Measurements from ENCODE around the gene BAZ2B.

BAZ2B gene

GRCh38 chr2:159450180-159450579, 166.2 kb downstream of the BAZ2B start:
- TF ChIP-seq EZH2phosphoT487 (conservative IDR thresholded peaks at IDR 0.05; ENCODE audit: low read length) (no peak), CTCF (IDR thresholded peaks at IDR 0.05; ENCODE audit: insufficient read depth, low read length, poor library complexity, severe bottlenecking) (no peak)
- Histone ChIP-seq H3K9me2 (replicated peaks; ENCODE audit: insufficient read depth, low read length) (no peaks in the 10 kb centered on the region), H3K9me3 (ENCODE audit: insufficient read depth, low read length) (no peaks in the 10 kb centered on the region), H3K4me3 (ENCODE audit: insufficient read depth, low read length, poor library complexity, severe bottlenecking) (no peak overlapping the region), H3K4me2 (ENCODE audit: low read depth, low read length, poor library complexity, severe bottlenecking) (no peak overlapping the region), H3K79me2 (ENCODE audit: insufficient read depth, low read length) (no peaks in the 10 kb centered on the region), H4K20me1 (ENCODE audit: low read depth, low read length) (no peaks in the 10 kb centered on the region), H3K27me3 (ENCODE audit: low read length) (no peaks in the 10 kb centered on the region), H2AFZ (ENCODE audit: low read depth, low read length, severe bottlenecking) (no peak overlapping the region), H3K36me3 (ENCODE audit: low read length) (no peaks in the 10 kb centered on the region), H3K9ac (ENCODE audit: low read length) (no peak overlapping the region), H3F3A (ENCODE audit: insufficient read depth) (no peaks in the 10 kb centered on the region), H3K27ac (ENCODE audit: low read depth, low read length) (no peak overlapping the region)

GRCh38 chr2:159449504-159450124, 166.7 kb downstream of the BAZ2B start:
- H3F3A ChIP-seq (ENCODE audit: insufficient read depth) = no peaks in the 10 kb centered on the region
- H3K9me3 ChIP-seq (ENCODE audit: insufficient read depth, low read length) = no peaks in the 10 kb centered on the region
- H3K9me2 ChIP-seq (replicated peaks; ENCODE audit: insufficient read depth, low read length) = no peaks in the 10 kb centered on the region
- no peak overlapping the region for H3K4me3 ChIP-seq (ENCODE audit: insufficient read depth, low read length, poor library complexity, severe bottlenecking)
- H3K27me3 ChIP-seq (ENCODE audit: low read length) = no peaks in the 10 kb centered on the region
- no peaks in the 10 kb centered on the region for H4K20me1 ChIP-seq (ENCODE audit: low read depth, low read length)
- no peak for TF ChIP-seq EZH2phosphoT487 (conservative IDR thresholded peaks at IDR 0.05; ENCODE audit: low read length)
- no peaks in the 10 kb centered on the region for H3K36me3 ChIP-seq (ENCODE audit: low read length)
- H2AFZ ChIP-seq (ENCODE audit: low read depth, low read length, severe bottlenecking) = no peak overlapping the region
- H3K9ac ChIP-seq (ENCODE audit: low read length) = no peak overlapping the region
- no peaks in the 10 kb centered on the region for H3K79me2 ChIP-seq (ENCODE audit: insufficient read depth, low read length)
- H3K27ac ChIP-seq (ENCODE audit: low read depth, low read length) = no peak overlapping the region
- no peak overlapping the region for H3K4me2 ChIP-seq (ENCODE audit: low read depth, low read length, poor library complexity, severe bottlenecking)

- H4K20me1 ChIP-seq (ENCODE audit: low read depth, low read length) = no peaks in the 10 kb centered on the region
- no peak overlapping the region for H3K4me3 ChIP-seq (ENCODE audit: insufficient read depth, low read length, poor library complexity, severe bottlenecking)
- no peak overlapping the region for H3K27ac ChIP-seq (ENCODE audit: low read depth, low read length)
- H3K36me3 ChIP-seq (ENCODE audit: low read length) = no peaks in the 10 kb centered on the region
- no peaks in the 10 kb centered on the region for H3F3A ChIP-seq (ENCODE audit: insufficient read depth)
- H3K27me3 ChIP-seq (ENCODE audit: low read length) = no peaks in the 10 kb centered on the region
- H3K79me2 ChIP-seq (ENCODE audit: insufficient read depth, low read length) = no peaks in the 10 kb centered on the region
- no peaks in the 10 kb centered on the region for H3K9me2 ChIP-seq (replicated peaks; ENCODE audit: insufficient read depth, low read length)
- TF ChIP-seq CTCF (IDR thresholded peaks at IDR 0.05; ENCODE audit: insufficient read depth, low read length, poor library complexity, severe bottlenecking) (no peak), EZH2phosphoT487 (conservative IDR thresholded peaks at IDR 0.05; ENCODE audit: low read length) (no peak)
- H3K4me2 ChIP-seq (ENCODE audit: low read depth, low read length, poor library complexity, severe bottlenecking) = no peak overlapping the region
- no peaks in the 10 kb centered on the region for H3K9me3 ChIP-seq (ENCODE audit: insufficient read depth, low read length)
- no peak overlapping the region for H3K9ac ChIP-seq (ENCODE audit: low read length)
- no peak overlapping the region for H2AFZ ChIP-seq (ENCODE audit: low read depth, low read length, severe bottlenecking)
These were observed 169.5 kb downstream of the BAZ2B start for GRCh38 chr2:159446817-159447216.

GRCh38 chr2:159446201-159446600, 170.1 kb downstream of the BAZ2B start:
- Histone ChIP-seq H2AFZ (ENCODE audit: low read depth, low read length, severe bottlenecking) (no peak overlapping the region), H3K27me3 (ENCODE audit: low read length) (no peaks in the 10 kb centered on the region), H3K4me2 (ENCODE audit: low read depth, low read length, poor library complexity, severe bottlenecking) (no peak overlapping the region), H4K20me1 (ENCODE audit: low read depth, low read length) (no peaks in the 10 kb centered on the region), H3F3A (ENCODE audit: insufficient read depth) (no peaks in the 10 kb centered on the region), H3K9ac (ENCODE audit: low read length) (no peak overlapping the region), H3K4me3 (ENCODE audit: insufficient read depth, low read length, poor library complexity, severe bottlenecking) (no peak overlapping the region), H3K27ac (ENCODE audit: low read depth, low read length) (no peak overlapping the region), H3K79me2 (ENCODE audit: insufficient read depth, low read length) (no peaks in the 10 kb centered on the region), H3K36me3 (ENCODE audit: low read length) (no peaks in the 10 kb centered on the region), H3K9me2 (replicated peaks; ENCODE audit: insufficient read depth, low read length) (no peaks in the 10 kb centered on the region), H3K9me3 (ENCODE audit: insufficient read depth, low read length) (no peaks in the 10 kb centered on the region)
- TF ChIP-seq CTCF (IDR thresholded peaks at IDR 0.05; ENCODE audit: insufficient read depth, low read length, poor library complexity, severe bottlenecking) = no peak
- no peak for TF ChIP-seq EZH2phosphoT487 (conservative IDR thresholded peaks at IDR 0.05; ENCODE audit: low read length)

Data from SU-DHL-6 (cell line).